ENCODE measurements around the gene RNF215. TPM values are rescaled to one million over a fixed set of nuclear protein-coding genes. Genes with fewer than 3 reads are reported as not detected.
"Not testable (repeated sequence)": the region's sequence is repeated elsewhere in the genome, so short reads cannot be mapped to it uniquely, and the experiment has no call there.

The RNF215 gene
- total RNA-seq, 2 donors from 2014 or later = 7.5 to 12.9 TPM

GRCh38 chr22:30340911-30341685 is 46.1 kb downstream of the RNF215 start:
- intact Hi-C loops (cut with DNase I) = no loop called here
- ATAC-seq (peak; percentile 81 to 88), DNase-seq (peak; percentile 65)

DNA sequence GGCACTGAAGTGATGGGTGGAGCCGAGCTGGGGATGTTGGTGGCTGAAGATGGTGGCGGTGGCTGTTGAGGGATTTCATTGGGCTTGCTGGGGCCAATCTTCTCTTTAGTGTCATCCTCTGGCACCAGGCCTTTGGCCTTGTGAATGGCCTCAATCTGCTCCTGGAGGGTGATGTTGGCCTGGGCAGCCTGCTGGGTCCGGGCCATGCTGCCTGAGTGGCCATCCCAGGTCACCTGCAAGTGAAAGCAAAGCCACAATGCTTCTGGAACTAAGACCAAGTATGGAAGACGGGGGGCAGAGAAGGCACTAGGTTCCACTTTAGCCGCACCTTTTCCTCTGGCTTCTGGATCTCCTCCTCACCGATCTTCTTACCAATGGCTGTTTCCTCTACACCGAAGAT is 48.4 kb downstream of the RNF215 start:
- no peak for DNase-seq
- intact Hi-C loops (cut with DNase I) = no loop called here
- no peak for ATAC-seq

DNA sequence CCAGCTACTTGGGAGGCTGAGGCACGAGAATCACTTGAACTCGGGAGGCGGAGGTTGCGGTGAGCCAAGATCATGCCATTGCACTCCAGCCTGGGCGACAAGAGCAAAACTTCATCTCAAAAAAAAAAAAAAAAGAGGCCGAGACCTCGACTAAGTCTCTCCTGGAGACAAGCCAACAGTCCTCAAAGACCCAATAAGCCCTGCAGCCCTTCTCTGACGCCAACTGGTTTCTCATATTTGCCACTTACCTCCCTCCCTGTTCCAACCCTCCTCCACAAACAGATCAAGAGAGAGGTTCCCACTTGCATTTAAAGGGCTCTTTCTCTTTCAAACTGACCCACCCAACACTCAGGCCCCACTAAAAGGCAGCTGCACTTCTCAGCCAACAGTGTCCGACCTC is 48.9 kb downstream of the RNF215 start:
- intact Hi-C loops (cut with DNase I); ATAC-seq; DNase-seq: not testable (repeated sequence)

GRCh38 chr22:30337461-30337778 is 49.8 kb downstream of the RNF215 start:
- peak in 1 of 2 donors; percentile 12 for ATAC-seq
- no peak for DNase-seq
- intact Hi-C loops (cut with DNase I) = no loop called here

DNA sequence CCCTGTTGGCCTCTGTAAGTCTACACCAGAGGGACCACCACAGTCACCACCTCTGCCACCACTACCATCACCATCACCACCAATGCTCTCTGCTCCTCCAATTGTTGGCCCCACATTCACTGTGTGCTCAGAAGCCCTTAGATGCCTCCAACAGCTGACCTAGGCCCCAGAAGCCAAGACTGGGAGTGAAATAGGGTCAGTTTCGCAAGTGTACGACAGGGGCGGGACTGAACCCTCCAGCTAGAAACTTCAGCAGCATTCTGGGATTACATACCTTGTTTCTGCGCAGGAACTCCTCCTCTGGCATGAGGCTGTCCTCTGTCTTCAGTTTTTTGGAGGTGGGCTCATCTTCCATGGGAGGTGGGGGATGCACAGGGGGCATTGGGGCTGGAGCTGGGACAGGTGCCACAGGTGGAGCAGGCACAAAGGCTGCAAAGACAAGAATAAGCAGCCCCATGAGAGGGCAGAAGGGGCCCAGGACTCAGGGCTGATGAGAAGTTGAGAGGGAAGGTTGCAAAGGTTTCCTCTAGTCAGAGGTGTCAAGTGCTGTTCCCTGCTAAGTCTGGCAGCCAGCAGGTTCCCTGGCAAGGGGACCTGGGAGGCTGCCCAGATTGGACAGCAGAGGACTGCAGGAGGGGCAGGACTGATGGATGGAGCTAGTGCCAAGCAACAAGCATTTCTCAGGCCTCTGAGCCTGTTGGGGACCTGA is 50.3 kb downstream of the RNF215 start:
- DNase-seq (peak; percentile 65), ATAC-seq (peak; percentile 70 to 79)
- intact Hi-C loops (cut with DNase I) = no loop called here

DNA sequence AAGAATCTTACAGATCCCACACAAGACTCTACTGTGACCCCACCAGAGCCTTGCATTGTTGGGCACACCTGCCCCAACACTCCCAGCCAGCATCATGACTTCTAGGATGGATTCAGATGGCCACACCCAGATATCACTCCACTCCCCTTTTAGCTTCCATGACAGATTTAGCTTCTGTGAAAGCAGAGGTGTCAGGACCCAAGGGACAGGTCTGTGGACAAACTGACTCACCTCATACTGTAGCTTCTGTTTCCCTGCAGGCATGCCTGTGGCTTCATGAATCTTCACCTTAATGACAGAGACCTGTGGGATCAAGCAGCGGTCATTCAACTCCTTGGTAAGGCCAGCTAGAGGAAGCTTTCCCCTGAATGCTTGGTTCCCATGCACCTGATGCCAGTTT is 52.0 kb downstream of the RNF215 start:
- intact Hi-C loops (cut with DNase I) = no loop called here
- ATAC-seq = no peak

GRCh38 chr22:30334646-30335045 is 52.6 kb downstream of the RNF215 start:
- ATAC-seq (no peak), DNase-seq (no peak)
- intact Hi-C loops (cut with DNase I) = no loop called here

More for the DNA sequence above, 52.0 kb downstream of the RNF215 start:
- DNase-seq = no peak

- no peak for DNase-seq
- no peak for ATAC-seq
- intact Hi-C loops (cut with DNase I) = no loop called here
Measured at GRCh38 chr22:30333707-30334087, 53.5 kb downstream of the RNF215 start.

DNA sequence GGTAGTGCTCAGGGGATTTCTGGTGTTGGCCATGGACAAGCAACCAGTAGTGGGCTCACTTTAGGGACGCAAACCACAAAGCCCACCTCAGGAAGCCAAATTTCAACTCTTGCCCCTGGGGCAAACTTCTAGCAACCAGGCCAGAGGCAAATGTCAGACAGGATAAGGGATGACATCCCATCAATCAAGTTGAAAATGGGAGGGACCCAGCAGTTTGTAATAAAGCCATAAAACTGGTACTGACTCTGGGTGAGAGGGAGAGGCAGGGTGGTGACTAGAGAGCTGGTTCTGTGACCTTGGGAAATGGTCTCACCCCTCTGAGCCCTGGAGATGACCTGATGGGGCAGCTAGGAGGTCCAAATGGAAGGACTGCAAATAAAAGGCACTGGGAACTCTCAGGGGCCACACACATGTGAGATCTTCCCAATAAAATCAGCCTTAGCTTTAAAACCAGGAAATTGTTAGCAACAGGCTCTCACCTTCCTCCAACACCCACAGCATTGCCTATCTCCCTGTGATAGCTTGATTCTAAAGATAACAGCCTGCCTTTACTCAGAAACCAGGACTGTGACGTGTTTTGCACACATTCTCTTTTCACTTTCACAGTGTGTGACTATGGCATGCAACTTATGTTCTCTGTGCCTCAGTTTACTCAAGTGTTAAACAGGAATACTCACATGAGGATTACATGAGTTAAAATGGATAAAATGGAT is 54.1 kb downstream of the RNF215 start:
- DNase-seq = no peak
- ATAC-seq = no peak
- intact Hi-C loops (cut with DNase I) = no loop called here

DNA sequence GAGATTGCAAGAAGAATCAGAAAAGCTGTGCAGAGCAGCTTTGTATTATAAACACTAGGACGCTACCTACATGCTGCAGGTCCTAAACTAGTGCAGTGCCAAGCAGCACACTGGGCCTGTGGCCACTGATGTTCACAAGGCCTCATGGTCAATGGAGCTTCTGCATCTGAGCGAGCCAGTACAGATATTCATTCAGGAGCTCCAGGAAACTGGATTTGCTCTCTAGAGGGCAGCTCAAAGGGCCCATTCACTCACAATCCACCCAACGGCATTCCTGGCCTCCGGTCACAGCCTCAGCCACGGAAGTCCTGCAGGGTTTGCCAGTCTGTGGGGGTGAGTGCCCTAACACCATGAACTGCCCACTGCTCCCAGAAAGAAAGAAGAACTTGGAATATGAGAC is 54.7 kb downstream of the RNF215 start:
- intact Hi-C loops (cut with DNase I) = no loop called here
- no peak for DNase-seq
- no peak for ATAC-seq

Other genes starting within 250 kb of the RNF215 start
- gene LIF, start 140.7 kb downstream of the RNF215 start, total RNA-seq = 1 to 10 TPM in 1 of 2 donors, under 1 TPM in 1; 0.94 to 7.0 TPM
- gene OSM, start 120.6 kb downstream of the RNF215 start, total RNA-seq = 1 to 10 TPM in 1 of 2 donors, under 1 TPM in 1; 0.56 to 1.4 TPM
- 1 to 10 TPM; 7.4 to 9.4 TPM for gene CASTOR1, start 97.9 kb downstream of the RNF215 start, total RNA-seq
- 10 to 100 TPM; 11.9 to 12.3 TPM for gene TBC1D10A, start 60.5 kb downstream of the RNF215 start, total RNA-seq
- gene SF3A1, start 30.5 kb downstream of the RNF215 start, total RNA-seq = 100 to 1,000 TPM in 1 of 2 donors, 10 to 100 TPM in 1; 94.3 to 105 TPM
- under 1 TPM; 0.65 to 0.84 TPM for gene CCDC157, start 30.4 kb downstream of the RNF215 start, total RNA-seq
- gene SEC14L2, start 9.6 kb upstream of the RNF215 start, total RNA-seq = 1 to 10 TPM; 2.1 to 5.7 TPM
- 10 to 100 TPM; 21.4 to 33.8 TPM for gene MTFP1, start 38.4 kb upstream of the RNF215 start, total RNA-seq
- gene SEC14L3, start 84.6 kb upstream of the RNF215 start, total RNA-seq = not detected
- not detected for gene SEC14L4, start 118.3 kb upstream of the RNF215 start, total RNA-seq
- under 1 TPM; 0.08 to 0.56 TPM for gene SEC14L6, start 159.3 kb upstream of the RNF215 start, total RNA-seq
- gene GAL3ST1, start 187.3 kb upstream of the RNF215 start, total RNA-seq = under 1 TPM; 0.29 to 0.39 TPM
- gene PES1, start 204.5 kb upstream of the RNF215 start, total RNA-seq = 10 to 100 TPM; 23.0 to 38.9 TPM
- gene TCN2, start 219.8 kb upstream of the RNF215 start, total RNA-seq = 10 to 100 TPM; 20.9 to 21.3 TPM
- 1 to 10 TPM; 2.3 to 5.3 TPM for gene SLC35E4, start 248.4 kb upstream of the RNF215 start, total RNA-seq

Measured in left cardiac atrium (tissue), 4 donors.